HCT116 (cell line): ENCODE measurements around the gene TLN1. TPM values are rescaled to one million over a fixed set of nuclear protein-coding genes. Genes with fewer than 3 reads are reported as not detected.

ENCODE experiments used
- ATAC-seq: fragments of 200-7000 bp; cut with Tn5 transposase; 2 replicates; pipeline ENCODE4 v1.9.1; 2020; ENCODE audit warnings: mild to moderate bottlenecking, moderate library complexity
- BruUV-seq: library from RNA; stranded (reverse); fragments of 400-500 nt; replicated peaks from 2 replicates; lab custom pipeline; 2021; lab: Mats Ljungman, UMichigan
- CTCF ChIA-PET: fragments of 300-600 bp; sonication (Branson Sonifier 250); formaldehyde crosslinking; loops from one replicate; lab custom pipeline; 2021; ENCODE audit warnings: antibody characterized with exemption; lab: Charles Lee
- POLR2A ChIA-PET: fragments of 300-600, 350-600 bp; sonication (Branson Sonifier 250); formaldehyde crosslinking; loops from one replicate; lab custom pipeline; 2021; ENCODE audit warnings: antibody characterized with exemption; lab: Charles Lee
- RAD21 ChIA-PET, 2 experiments: fragments of 300-600 bp; sonication (Branson Sonifier 250); formaldehyde crosslinking; loops; one replicate each; lab custom pipeline; 2023; ENCODE audit warnings: low total read pairs in 2 of 2; ENCODE audit not compliant: uncharacterized antibody in 2 of 2, unreplicated experiment in 2 of 2, low non-redundant PET in 1 of 2; lab: Charles Lee
- DNase-seq: peaks from one replicate; pipeline ENCODE4 v3.0.0-alpha.2; 2010; ENCODE audit warnings: low read depth, low spot score
- H2AFZ ChIP-seq: fragments of 200-600 bp; shearing (Covaris generic), sonication (generic); 2 replicates; pipeline ENCODE4 v1.6.1; 2017; ENCODE audit warnings: low read depth, mixed run types, mixed read lengths, antibody characterized with exemption, low read length; ENCODE audit not compliant: poor library complexity, severe bottlenecking
- H3K27ac ChIP-seq: 2 replicates; pipeline ENCODE4 v1.5.1; 2012; ENCODE audit warnings: low read depth, low read length
- H3K27me3 ChIP-seq: fragments of 200-600 bp; sonication (generic); 2 replicates; pipeline ENCODE4 v1.6.1; 2016; ENCODE audit warnings: mixed run types, low read length, mixed read lengths; ENCODE audit not compliant: insufficient read depth
- H3K36me3 ChIP-seq, 2 experiments: fragments of 200-500 bp in 1 of 2; fragments of 200-600 bp in 1 of 2; sonication (Bioruptor generic) in 1 of 2; sonication (generic) in 1 of 2; 2 replicates each; pipeline versions ENCODE4 v1.5.1 to v1.6.1; 2014 to 2016; ENCODE audit warnings: low read length in 2 of 2, inconsistent platforms in 1 of 2, mixed read lengths in 1 of 2, mixed run types in 1 of 2; ENCODE audit not compliant: insufficient read depth in 2 of 2, control insufficient read depth in 1 of 2
- H3K4me1 ChIP-seq, 2 experiments: fragments of 200-600 bp in 1 of 2; sonication (generic) in 1 of 2; 2 replicates each; pipeline versions ENCODE4 v1.5.1 to v1.6.1; 2012 to 2017; ENCODE audit warnings: low read length in 2 of 2, inconsistent platforms in 1 of 2, mild to moderate bottlenecking in 1 of 2, mixed read lengths in 1 of 2, mixed run types in 1 of 2, moderate library complexity in 1 of 2; ENCODE audit not compliant: insufficient read depth in 2 of 2, control insufficient read depth in 1 of 2
- H3K4me2 ChIP-seq: fragments of 200-600 bp; sonication (generic); 2 replicates; pipeline ENCODE4 v1.6.1; 2017; ENCODE audit warnings: mixed run types, low read length, mixed read lengths
- H3K4me3 ChIP-seq, 2 experiments: fragments of 200-600 bp in 1 of 2; sonication (generic) in 1 of 2; replicated peaks in 1 of 2; 2 replicates each; pipeline ENCODE4 v1.5.1; 2011 to 2016; ENCODE audit warnings: low read length in 2 of 2, control low read depth in 1 of 2, low read depth in 1 of 2, mild to moderate bottlenecking in 1 of 2, mixed read lengths in 1 of 2, mixed run types in 1 of 2
- H3K79me2 ChIP-seq: fragments of 200-600 bp; sonication (generic); 2 replicates; pipeline ENCODE4 v1.6.1; 2017; ENCODE audit warnings: mild to moderate bottlenecking, mixed run types, low read length, moderate library complexity, mixed read lengths; ENCODE audit not compliant: insufficient read depth
- H3K9ac ChIP-seq: fragments of 200-600 bp; sonication (generic); 2 replicates; pipeline ENCODE4 v1.6.1; 2016; ENCODE audit warnings: low read length, mixed read lengths
- H3K9me2 ChIP-seq: fragments of 200-600 bp; sonication (generic), shearing (Covaris generic); 2 replicates; pipeline ENCODE4 v1.6.1; 2017; ENCODE audit warnings: mixed run types, mild to moderate bottlenecking, moderate library complexity; ENCODE audit not compliant: insufficient read depth
- H3K9me3 ChIP-seq, 2 experiments: fragments of 200-500 bp in 1 of 2; fragments of 200-600 bp in 1 of 2; sonication (Bioruptor generic) in 1 of 2; sonication (generic) in 1 of 2; 2 replicates each; pipeline ENCODE4 v1.6.1; 2014 to 2017; ENCODE audit warnings: low read length in 2 of 2, mixed read lengths in 2 of 2, inconsistent platforms in 1 of 2, low read depth in 1 of 2, mild to moderate bottlenecking in 1 of 2, mixed run types in 1 of 2, moderate library complexity in 1 of 2; ENCODE audit not compliant: control insufficient read depth in 1 of 2, insufficient read depth in 1 of 2
- H4K20me1 ChIP-seq: fragments of 200-600 bp; sonication (generic), shearing (Covaris generic); 2 replicates; pipeline ENCODE4 v1.6.1; 2017; ENCODE audit warnings: mixed run types, mild to moderate bottlenecking, moderate library complexity; ENCODE audit not compliant: insufficient read depth
- CBX3 ChIP-seq: IDR thresholded peaks from 2 replicates; pipeline ENCODE4 v1.6.1; 2012; ENCODE audit warnings: low read depth
- CTCF ChIP-seq, 3 experiments: fragments of 200-600 bp in 1 of 3; sonication (generic) in 1 of 3; IDR thresholded peaks in 2 of 3; conservative IDR thresholded peaks in 1 of 3; 2 replicates each; pipeline ENCODE4 v1.5.1; 2012 to 2017; ENCODE audit warnings: low read depth in 2 of 3, low read length in 2 of 3, antibody characterized with exemption in 1 of 3, borderline replicate concordance in 1 of 3, control low read depth in 1 of 3, mild to moderate bottlenecking in 1 of 3, mixed read lengths in 1 of 3, mixed run types in 1 of 3, moderate library complexity in 1 of 3; ENCODE audit not compliant: insufficient read depth in 1 of 3
- EZH2 ChIP-seq: fragments of 200-600 bp; sonication (generic); IDR thresholded peaks from 2 replicates; pipeline ENCODE4 v1.6.1; 2017; ENCODE audit warnings: antibody characterized with exemption, mixed run types
- EZH2phosphoT487 ChIP-seq: fragments of 200-600 bp; IDR thresholded peaks from 2 replicates; pipeline ENCODE4 v1.6.1; 2018; ENCODE audit warnings: antibody characterized with exemption, borderline replicate concordance
- JUND ChIP-seq: IDR thresholded peaks from 2 replicates; pipeline ENCODE4 v1.6.1; 2012
- POLR2A ChIP-seq: IDR thresholded peaks from 2 replicates; pipeline ENCODE4 v1.7.0; 2011; ENCODE audit warnings: borderline replicate concordance; ENCODE audit not compliant: insufficient read depth, insufficient read length; ENCODE audit errors: extremely low read depth
- POLR2AphosphoS5 ChIP-seq: IDR thresholded peaks from 2 replicates; pipeline ENCODE4 v1.6.1; 2011; ENCODE audit warnings: mild to moderate bottlenecking, low read depth, low read length, moderate library complexity
- REST ChIP-seq: IDR thresholded peaks from 2 replicates; pipeline ENCODE4 v1.6.1; 2012; ENCODE audit warnings: low read depth
- SIN3A ChIP-seq: IDR thresholded peaks from 2 replicates; pipeline ENCODE4 v1.6.1; 2012; ENCODE audit warnings: low read depth
- TCF7L2 ChIP-seq: IDR thresholded peaks from 2 replicates; pipeline ENCODE4 v1.7.0; 2011; ENCODE audit warnings: borderline replicate concordance, inconsistent platforms; ENCODE audit not compliant: insufficient read depth, insufficient read length; ENCODE audit errors: extremely low read depth
- YY1 ChIP-seq: IDR thresholded peaks from 2 replicates; pipeline ENCODE4 v1.6.1; 2011; ENCODE audit warnings: low read length, low read depth, moderate library complexity, mild to moderate bottlenecking; ENCODE audit not compliant: insufficient replicate concordance; ENCODE audit errors: extremely low read depth
- ZFX ChIP-seq: fragments of 450-650 bp; IDR thresholded peaks from 2 replicates; pipeline ENCODE4 v1.6.1; 2017
- intact Hi-C: fragments of 100-400 bp; cut with micrococcal nuclease; formaldehyde crosslinking; loops from 2 replicates; pipeline ENCODE4 v1.10.0; 2022
- total RNA-seq: library from RNA; stranded (reverse); gene quantifications from one replicate; pipeline ENCODE4 v1.2.1, GENCODE V29; 2021; ENCODE audit not compliant: unreplicated experiment

TLN1 gene
- total RNA-seq, 1 experiment from 2014 or later, result 144 TPM

- TF ChIP-seq YY1, result no peak
- TF ChIP-seq EZH2phosphoT487, result no peak
- no peak for TF ChIP-seq SIN3A
These were observed 14.6 kb upstream of the TLN1 start (continued) for GRCh38 chr9:35746583-35746982.

- TF ChIP-seq EZH2, result no peak
- TF ChIP-seq SIN3A, result no peak
- TF ChIP-seq TCF7L2, result no peak
- no peak for TF ChIP-seq CBX3
- no peak for TF ChIP-seq CTCF (IDR thresholded peaks at IDR 0.05 in 2 of 3, conservative IDR thresholded peaks at IDR 0.05 in 1 of 3; ENCODE audit: borderline replicate concordance in 1 of 3, insufficient read depth in 1 of 3, low read depth in 2 of 3, low read length in 2 of 3)
- TF ChIP-seq REST, result no peak
- no peak for TF ChIP-seq POLR2AphosphoS5
- TF ChIP-seq ZFX, result no peak
- TF ChIP-seq JUND, result no peak
- TF ChIP-seq YY1, result no peak
- no peak for TF ChIP-seq POLR2A
- Histone ChIP-seq H3K27ac (no peak overlapping the region), H3K9me3 (no peaks in the 10 kb centered on the region), H3K4me1 (peaks cover 21 to 25% of the 10 kb centered on the region in 2 experiments), H3K4me3 (no peak overlapping the region), H3K27me3 (no peaks in the 10 kb centered on the region), H2AFZ (no peak overlapping the region), H3K36me3 (peaks cover 37 to 39% of the 10 kb centered on the region in 2 experiments; a peak in 3 of 4 replicates), H3K4me2 (no peak overlapping the region), H3K9ac (no peak overlapping the region), H4K20me1 (peaks cover 7% of the 10 kb centered on the region; the same call in 1 of the 2 replicates), H3K79me2 (peaks cover 75% of the 10 kb centered on the region), H3K9me2 (no peaks in the 10 kb centered on the region)
- ATAC-seq, result no peak
- intact Hi-C loops, result no loop called here
- no TSS peak for BruUV-seq
- ChIA-PET POLR2A (no interaction called here), RAD21 (no interaction called here), CTCF (no interaction called here)
- DNase-seq, result no peak
These were observed 13.6 kb upstream of the TLN1 start for GRCh38 chr9:35745569-35745968.
